ENCODE measurements around the gene RRP12.
A peak's percentile ranks its signal among the peaks of the same experiment; 100 is the strongest.
"Not testable (repeated sequence)": the region's sequence is repeated elsewhere in the genome, so short reads cannot be mapped to it uniquely, and the experiment has no call there.

The RRP12 gene

GRCh38 chr10:97349752-97350513, 51.2 kb downstream of the RRP12 start:
- WGBS, result 94% methylated on average over 11 of the region's 12 CpGs
- Histone ChIP-seq H3K4me1 (ENCODE audit: insufficient read depth, low read length) (no peaks in the 10 kb centered on the region), H3K27ac (ENCODE audit: low read depth, low read length) (no peak overlapping the region), H3K9ac (ENCODE audit: low read depth, low read length) (no peak overlapping the region), H3K9me3 (ENCODE audit: insufficient read depth, low read depth, low read length) (no peaks in the 10 kb centered on the region), H3K27me3 (ENCODE audit: insufficient read depth, low read length) (no peaks in the 10 kb centered on the region), H3K4me3 (ENCODE audit: low read length) (no peak overlapping the region), H3K36me3 (ENCODE audit: insufficient read depth, low read length) (peaks cover 21% of the 10 kb centered on the region; the same call in 1 of the 2 replicates)

GRCh38 chr10:97347317-97347716, 53.8 kb downstream of the RRP12 start:
- H3K9ac ChIP-seq (ENCODE audit: low read depth, low read length), result no peak overlapping the region
- no peak overlapping the region for H3K4me3 ChIP-seq (ENCODE audit: low read length)
- no peaks in the 10 kb centered on the region for H3K27me3 ChIP-seq (ENCODE audit: insufficient read depth, low read length)
- WGBS, result 95% methylated on average over 4 of the region's 4 CpGs
- no peak overlapping the region for H3K27ac ChIP-seq (ENCODE audit: low read depth, low read length)
- no peaks in the 10 kb centered on the region for H3K9me3 ChIP-seq (ENCODE audit: insufficient read depth, low read depth, low read length)
- H3K4me1 ChIP-seq (ENCODE audit: insufficient read depth, low read length), result no peaks in the 10 kb centered on the region
- H3K36me3 ChIP-seq (ENCODE audit: insufficient read depth, low read length), result peaks cover 14% of the 10 kb centered on the region; the same call in 1 of the 2 replicates

GRCh38 chr10:97343664-97344063, 57.5 kb downstream of the RRP12 start:
- H3K27ac ChIP-seq (ENCODE audit: low read depth, low read length), result not testable (repeated sequence)

GRCh38 chr10:97341416-97341815, 59.7 kb downstream of the RRP12 start:
- no peaks in the 10 kb centered on the region for H3K36me3 ChIP-seq (ENCODE audit: insufficient read depth, low read length)
- no peak overlapping the region for H3K4me3 ChIP-seq (ENCODE audit: low read length)
- H3K9me3 ChIP-seq (ENCODE audit: insufficient read depth, low read depth, low read length), result no peaks in the 10 kb centered on the region
- H3K27me3 ChIP-seq (ENCODE audit: insufficient read depth, low read length), result no peaks in the 10 kb centered on the region
- no peak overlapping the region for H3K27ac ChIP-seq (ENCODE audit: low read depth, low read length)
- H3K9ac ChIP-seq (ENCODE audit: low read depth, low read length), result no peak overlapping the region
- H3K4me1 ChIP-seq (ENCODE audit: insufficient read depth, low read length), result peaks cover 22% of the 10 kb centered on the region
- WGBS, result 92% methylated on average over 1 of the region's 2 CpGs

More at GRCh38 chr10:97343664-97344063, 57.5 kb downstream of the RRP12 start:
- WGBS, result 92% methylated on average over 6 of the region's 6 CpGs
- H3K9me3 ChIP-seq (ENCODE audit: insufficient read depth, low read depth, low read length); H3K4me1 ChIP-seq (ENCODE audit: insufficient read depth, low read length); H3K9ac ChIP-seq (ENCODE audit: low read depth, low read length); H3K4me3 ChIP-seq (ENCODE audit: low read length); H3K36me3 ChIP-seq (ENCODE audit: insufficient read depth, low read length); H3K27me3 ChIP-seq (ENCODE audit: insufficient read depth, low read length): not testable (repeated sequence)

- H3K9ac ChIP-seq (ENCODE audit: low read depth, low read length), result peak overlapping the region; percentile 44
- WGBS, result 51% methylated on average over 5 of the region's 5 CpGs
- H3K36me3 ChIP-seq (ENCODE audit: insufficient read depth, low read length), result no peaks in the 10 kb centered on the region
- no peaks in the 10 kb centered on the region for H3K9me3 ChIP-seq (ENCODE audit: insufficient read depth, low read depth, low read length)
- H3K4me1 ChIP-seq (ENCODE audit: insufficient read depth, low read length), result peaks cover 27% of the 10 kb centered on the region
- H3K27me3 ChIP-seq (ENCODE audit: insufficient read depth, low read length), result peaks cover 4% of the 10 kb centered on the region; the same call in 1 of the 2 replicates
- peak overlapping the region; percentile 91; the same call in 1 of the 2 replicates for H3K27ac ChIP-seq (ENCODE audit: low read depth, low read length)
- H3K4me3 ChIP-seq (ENCODE audit: low read length), result peak overlapping the region; percentile 21
Measured at GRCh38 chr10:97338041-97338440, 63.1 kb downstream of the RRP12 start.

GRCh38 chr10:97336942-97337831, 64.0 kb downstream of the RRP12 start:
- H3K4me1 ChIP-seq (ENCODE audit: insufficient read depth, low read length), result peaks cover 27% of the 10 kb centered on the region
- 4% methylated on average over 11 of the region's 11 CpGs for WGBS
- no peaks in the 10 kb centered on the region for H3K36me3 ChIP-seq (ENCODE audit: insufficient read depth, low read length)
- H3K27ac ChIP-seq (ENCODE audit: low read depth, low read length), result peak overlapping the region; percentile 91
- peak overlapping the region; percentile 35 for H3K4me3 ChIP-seq (ENCODE audit: low read length)
- no peaks in the 10 kb centered on the region for H3K9me3 ChIP-seq (ENCODE audit: insufficient read depth, low read depth, low read length)
- H3K27me3 ChIP-seq (ENCODE audit: insufficient read depth, low read length), result peaks cover 6% of the 10 kb centered on the region; the same call in 1 of the 2 replicates
- peak overlapping the region; percentile 39 for H3K9ac ChIP-seq (ENCODE audit: low read depth, low read length)

- Histone ChIP-seq H3K27ac (ENCODE audit: low read depth, low read length) (peak overlapping the region; percentile 91), H3K4me1 (ENCODE audit: insufficient read depth, low read length) (peaks cover 23% of the 10 kb centered on the region), H3K9ac (ENCODE audit: low read depth, low read length) (peak overlapping the region; percentile 7), H3K36me3 (ENCODE audit: insufficient read depth, low read length) (no peaks in the 10 kb centered on the region), H3K27me3 (ENCODE audit: insufficient read depth, low read length) (peaks cover 6% of the 10 kb centered on the region; the same call in 1 of the 2 replicates), H3K9me3 (ENCODE audit: insufficient read depth, low read depth, low read length) (no peaks in the 10 kb centered on the region), H3K4me3 (ENCODE audit: low read length) (peak overlapping the region; percentile 35)
- 25% methylated on average over 4 of the region's 5 CpGs for WGBS
Measured at GRCh38 chr10:97336446-97336845, 64.7 kb downstream of the RRP12 start.

GRCh38 chr10:97336006-97336405, 65.1 kb downstream of the RRP12 start:
- peaks cover 23% of the 10 kb centered on the region for H3K4me1 ChIP-seq (ENCODE audit: insufficient read depth, low read length)
- H3K27ac ChIP-seq (ENCODE audit: low read depth, low read length), result peak overlapping the region; percentile 91; the same call in 1 of the 2 replicates
- peaks cover 2% of the 10 kb centered on the region; the same call in 1 of the 2 replicates for H3K36me3 ChIP-seq (ENCODE audit: insufficient read depth, low read length)
- peaks cover 6% of the 10 kb centered on the region; the same call in 1 of the 2 replicates for H3K27me3 ChIP-seq (ENCODE audit: insufficient read depth, low read length)
- H3K4me3 ChIP-seq (ENCODE audit: low read length), result peak overlapping the region; percentile 35; the same call in 1 of the 2 replicates
- WGBS, result 68% methylated on average over 5 of the region's 5 CpGs
- H3K9me3 ChIP-seq (ENCODE audit: insufficient read depth, low read depth, low read length), result no peaks in the 10 kb centered on the region
- H3K9ac ChIP-seq (ENCODE audit: low read depth, low read length), result no peak overlapping the region

- Histone ChIP-seq H3K4me3 (ENCODE audit: low read length) (peak overlapping the region; percentile 82), H3K36me3 (ENCODE audit: insufficient read depth, low read length) (peaks cover 4% of the 10 kb centered on the region; the same call in 1 of the 2 replicates), H3K9me3 (ENCODE audit: insufficient read depth, low read depth, low read length) (no peaks in the 10 kb centered on the region), H3K9ac (ENCODE audit: low read depth, low read length) (peak overlapping the region; percentile 94), H3K27ac (ENCODE audit: low read depth, low read length) (peak overlapping the region; percentile 98; the same call in 1 of the 2 replicates), H3K27me3 (ENCODE audit: insufficient read depth, low read length) (peaks cover 6% of the 10 kb centered on the region; the same call in 1 of the 2 replicates), H3K4me1 (ENCODE audit: insufficient read depth, low read length) (peaks cover 23% of the 10 kb centered on the region)
- WGBS, result 13% methylated on average over 23 of the region's 25 CpGs
Measured at GRCh38 chr10:97335188-97335619, 65.9 kb downstream of the RRP12 start.

GRCh38 chr10:97334370-97335175, 66.6 kb downstream of the RRP12 start, which contains the start of gene FRAT2:
Gene FRAT2, minus strand, starts transcription at chr10:97334729. Its CDS starts 157 bp downstream, at chr10:97334572.
- WGBS, result under 1% methylated on average over 98 of the region's 103 CpGs
- Histone ChIP-seq H3K36me3 (ENCODE audit: insufficient read depth, low read length) (peaks cover 9% of the 10 kb centered on the region; the same call in 1 of the 2 replicates), H3K9ac (ENCODE audit: low read depth, low read length) (peak within 1 kb of the TSS; percentile 94), H3K4me1 (ENCODE audit: insufficient read depth, low read length) (peaks cover 23% of the 10 kb centered on the region), H3K27me3 (ENCODE audit: insufficient read depth, low read length) (peaks cover 6% of the 10 kb centered on the region; the same call in 1 of the 2 replicates), H3K4me3 (ENCODE audit: low read length) (peak within 1 kb of the TSS; percentile 82), H3K27ac (ENCODE audit: low read depth, low read length) (peak within 1 kb of the TSS; percentile 98), H3K9me3 (ENCODE audit: insufficient read depth, low read depth, low read length) (no peaks in the 10 kb centered on the region)

All from HUES64 (cell line).